Measurements from ENCODE around the gene DOK6. TPM values are rescaled to one million over a fixed set of nuclear protein-coding genes. Genes with fewer than 3 reads are reported as not detected.

The DOK6 gene
- total RNA-seq, 6 donors from 2014 or later, result 0.89 to 6.1 (median 1.9) TPM

- H3K36me3 ChIP-seq, result no peaks in the 10 kb centered on the region
- no peaks in the 10 kb centered on the region for H3K4me1 ChIP-seq
- no peak for TF ChIP-seq EP300 (IDR thresholded peaks at IDR 0.05)
- no peak for TF ChIP-seq POLR2AphosphoS5 (IDR thresholded peaks at IDR 0.05)
- H3K27me3 ChIP-seq, result no peaks in the 10 kb centered on the region
- no peaks in the 10 kb centered on the region for H3K9me3 ChIP-seq
- WGBS, 2 donors, result 89 to 90% methylated on average over 5 of the region's 5 CpGs
- H3K4me3 ChIP-seq, result no peak overlapping the region
- DNase-seq, result no peak
- H3K27ac ChIP-seq, result no peak overlapping the region
- ATAC-seq (ENCODE audit: low FRiP score in 2 of 2), result no peak
These were observed 404.3 kb downstream of the DOK6 start for GRCh38 chr18:69804776-69805501.

GRCh38 chr18:69808399-69808798 is 407.7 kb downstream of the DOK6 start:
- Histone ChIP-seq H3K9me3 (no peaks in the 10 kb centered on the region), H3K27me3 (no peaks in the 10 kb centered on the region), H3K36me3 (no peaks in the 10 kb centered on the region), H3K27ac (no peak overlapping the region), H3K4me3 (no peak overlapping the region), H3K4me1 (no peaks in the 10 kb centered on the region)
- ATAC-seq (ENCODE audit: low FRiP score in 2 of 2) (no peak), DNase-seq (no peak)
- 72 to 78% methylated on average over 2 of the region's 2 CpGs for WGBS, 2 donors
- TF ChIP-seq POLR2A (IDR thresholded peaks at IDR 0.05) (no peak), CTCF (IDR thresholded peaks at IDR 0.05) (no peak), EP300 (IDR thresholded peaks at IDR 0.05) (no peak), POLR2AphosphoS5 (IDR thresholded peaks at IDR 0.05) (no peak)

- Histone ChIP-seq H3K27ac (no peak overlapping the region), H3K27me3 (no peaks in the 10 kb centered on the region), H3K4me3 (no peak overlapping the region), H3K36me3 (no peaks in the 10 kb centered on the region), H3K9me3 (no peaks in the 10 kb centered on the region), H3K4me1 (no peaks in the 10 kb centered on the region)
- ATAC-seq (ENCODE audit: low FRiP score in 2 of 2) (no peak), DNase-seq (no peak)
- TF ChIP-seq POLR2A (IDR thresholded peaks at IDR 0.05), result no peak
- no peak for TF ChIP-seq CTCF (IDR thresholded peaks at IDR 0.05)
- no peak for TF ChIP-seq EP300 (IDR thresholded peaks at IDR 0.05)
- TF ChIP-seq POLR2AphosphoS5 (IDR thresholded peaks at IDR 0.05), result no peak
- WGBS, 2 donors, result 72 to 89% methylated on average over 1 of the region's 1 CpG
These were observed 412.9 kb downstream of the DOK6 start for GRCh38 chr18:69813559-69813958.

GRCh38 chr18:69814861-69815385 is 414.2 kb downstream of the DOK6 start:
- H3K27me3 ChIP-seq, result no peaks in the 10 kb centered on the region
- H3K4me3 ChIP-seq, result no peak overlapping the region
- no peak for TF ChIP-seq CTCF (IDR thresholded peaks at IDR 0.05)
- TF ChIP-seq POLR2AphosphoS5 (IDR thresholded peaks at IDR 0.05), result no peak
- TF ChIP-seq EP300 (IDR thresholded peaks at IDR 0.05), result no peak
- no peak for TF ChIP-seq POLR2A (IDR thresholded peaks at IDR 0.05)
- no peaks in the 10 kb centered on the region for H3K36me3 ChIP-seq
- H3K9me3 ChIP-seq, result no peaks in the 10 kb centered on the region
- DNase-seq, result no peak
- 68 to 78% methylated on average over 4 of the region's 4 CpGs for WGBS, 2 donors
- no peaks in the 10 kb centered on the region for H3K4me1 ChIP-seq
- no peak overlapping the region for H3K27ac ChIP-seq
- no peak for ATAC-seq (ENCODE audit: low FRiP score in 2 of 2)

GRCh38 chr18:69817335-69817940 is 416.8 kb downstream of the DOK6 start:
- no peaks in the 10 kb centered on the region for H3K4me1 ChIP-seq
- no peaks in the 10 kb centered on the region for H3K36me3 ChIP-seq
- no peaks in the 10 kb centered on the region for H3K27me3 ChIP-seq
- WGBS, 2 donors, result 83 to 85% methylated on average over 5 of the region's 5 CpGs
- ATAC-seq (ENCODE audit: low FRiP score in 2 of 2) (no peak), DNase-seq (no peak)
- no peak overlapping the region for H3K27ac ChIP-seq
- no peak overlapping the region for H3K4me3 ChIP-seq
- TF ChIP-seq CTCF (IDR thresholded peaks at IDR 0.05) (no peak), POLR2AphosphoS5 (IDR thresholded peaks at IDR 0.05) (no peak), EP300 (IDR thresholded peaks at IDR 0.05) (no peak), POLR2A (IDR thresholded peaks at IDR 0.05) (no peak)
- no peaks in the 10 kb centered on the region for H3K9me3 ChIP-seq
